Breast epithelium (tissue), 4 donors: Measurements from ENCODE around the gene GRIK1. TPM values are rescaled to one million over a fixed set of nuclear protein-coding genes. Genes with fewer than 3 reads are reported as not detected.

ENCODE experiments used
- DNase-seq, 2 donors: peaks; one replicate each; pipeline ENCODE4 v3.0.0-alpha.2; 2019; ENCODE audit warnings: low spot score in 2 of 2
- H3K27ac ChIP-seq, 2 donors: fragments of 200-600 bp; sonication (generic) in 1 of 2; one replicate each; pipeline ENCODE4 v1.5.1; 2016 to 2019; ENCODE audit warnings: mild to moderate bottlenecking in 1 of 2
- H3K27me3 ChIP-seq, 2 donors: fragments of 200-600 bp; sonication (generic) in 1 of 2; one replicate each; pipeline versions ENCODE4 v1.5.1 to v1.6.0; 2017 to 2019; ENCODE audit warnings: control low read depth in 1 of 2, mild to moderate bottlenecking in 1 of 2
- H3K36me3 ChIP-seq: fragments of 200-600 bp; one replicate; pipeline ENCODE4 v1.5.1; 2019
- H3K4me1 ChIP-seq, 2 donors: fragments of 200-600 bp; sonication (generic); one replicate each; pipeline ENCODE4 v1.5.1; 2016 to 2019; ENCODE audit warnings: control low read depth in 1 of 2
- H3K4me3 ChIP-seq, 3 donors: fragments of 200-600 bp; sonication (generic); 1 replicate in 2 of 3; 2 replicates in 1 of 3; pipeline ENCODE4 v1.5.1; 2016 to 2019; ENCODE audit warnings: mild to moderate bottlenecking in 3 of 3, moderate library complexity in 2 of 3
- H3K9me3 ChIP-seq, 2 donors: fragments of 200-600 bp; sonication (generic) in 1 of 2; one replicate each; pipeline ENCODE4 v1.5.1; 2016 to 2019; ENCODE audit warnings: control low read depth in 1 of 2
- POLR2A ChIP-seq: fragments of 450-650 bp; IDR thresholded peaks from one replicate; pipeline ENCODE4 v1.6.1; 2016; ENCODE audit warnings: antibody characterized with exemption, mild to moderate bottlenecking, moderate library complexity
- POLR2AphosphoS5 ChIP-seq, 3 donors: sonication (generic); formaldehyde crosslinking; IDR thresholded peaks; one replicate each; pipeline ENCODE4 v1.6.1; 2017; ENCODE audit warnings: antibody characterized with exemption in 3 of 3
- intact Hi-C: fragments of 100-400 bp; cut with DNase I; formaldehyde crosslinking; loops from one replicate; pipeline ENCODE4 v1.15.1; 2023; ENCODE audit warnings: low total_unique reads
- total RNA-seq, 3 donors: library from RNA; depleted of rRNA; stranded (reverse); fragments of >200 nt; gene quantifications; one replicate each; pipeline ENCODE4 v1.1.0, GENCODE V29; 2016
- TF ChIP-seq, protein P1 (sequence below), 3 donors: fragments of 450-650 bp; IDR thresholded peaks; one replicate each; pipeline ENCODE4 v1.5.1; 2016 to 2017; ENCODE audit warnings: antibody characterized with exemption in 3 of 3, mild to moderate bottlenecking in 3 of 3, moderate library complexity in 3 of 3

Gene GRIK1
- total RNA-seq, 3 donors from 2014 or later = 0.33 to 1.3 TPM; not detected in 1

DNA sequence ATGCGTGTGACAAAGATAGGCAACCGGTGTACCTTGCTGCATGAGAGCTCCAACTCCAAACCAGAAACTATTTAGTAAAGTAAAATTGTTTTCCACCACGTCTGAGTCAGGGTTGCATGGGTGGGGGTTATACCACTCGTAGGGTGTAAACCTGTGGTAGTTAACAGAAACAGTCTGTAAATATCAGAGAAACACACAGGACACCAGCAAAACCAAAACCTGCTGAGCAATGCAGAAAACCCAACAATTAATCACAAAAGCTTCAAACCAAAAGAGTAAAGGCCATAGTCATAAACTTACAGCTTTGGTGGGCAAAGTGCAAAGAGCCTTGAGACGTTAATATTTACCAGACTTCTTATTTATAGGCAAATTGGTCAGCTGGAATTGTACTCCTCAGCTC lies 358.4 kb downstream of the GRIK1 start:
- Histone ChIP-seq H3K36me3 (no peaks in the 10 kb centered on the region), H3K27me3 (no peaks in the 10 kb centered on the region), H3K4me3 (no peak overlapping the region), H3K9me3 (no peaks in the 10 kb centered on the region), H3K27ac (no peak overlapping the region), H3K4me1 (no peaks in the 10 kb centered on the region)
- intact Hi-C loops = no loop called here
- TF ChIP-seq POLR2AphosphoS5 (IDR thresholded peaks at IDR 0.05) (no peak), POLR2A (no peak)
- TF ChIP-seq, protein P1, sequence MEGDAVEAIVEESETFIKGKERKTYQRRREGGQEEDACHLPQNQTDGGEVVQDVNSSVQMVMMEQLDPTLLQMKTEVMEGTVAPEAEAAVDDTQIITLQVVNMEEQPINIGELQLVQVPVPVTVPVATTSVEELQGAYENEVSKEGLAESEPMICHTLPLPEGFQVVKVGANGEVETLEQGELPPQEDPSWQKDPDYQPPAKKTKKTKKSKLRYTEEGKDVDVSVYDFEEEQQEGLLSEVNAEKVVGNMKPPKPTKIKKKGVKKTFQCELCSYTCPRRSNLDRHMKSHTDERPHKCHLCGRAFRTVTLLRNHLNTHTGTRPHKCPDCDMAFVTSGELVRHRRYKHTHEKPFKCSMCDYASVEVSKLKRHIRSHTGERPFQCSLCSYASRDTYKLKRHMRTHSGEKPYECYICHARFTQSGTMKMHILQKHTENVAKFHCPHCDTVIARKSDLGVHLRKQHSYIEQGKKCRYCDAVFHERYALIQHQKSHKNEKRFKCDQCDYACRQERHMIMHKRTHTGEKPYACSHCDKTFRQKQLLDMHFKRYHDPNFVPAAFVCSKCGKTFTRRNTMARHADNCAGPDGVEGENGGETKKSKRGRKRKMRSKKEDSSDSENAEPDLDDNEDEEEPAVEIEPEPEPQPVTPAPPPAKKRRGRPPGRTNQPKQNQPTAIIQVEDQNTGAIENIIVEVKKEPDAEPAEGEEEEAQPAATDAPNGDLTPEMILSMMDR (IDR thresholded peaks at IDR 0.05) = no peak
- DNase-seq = no peak

DNA sequence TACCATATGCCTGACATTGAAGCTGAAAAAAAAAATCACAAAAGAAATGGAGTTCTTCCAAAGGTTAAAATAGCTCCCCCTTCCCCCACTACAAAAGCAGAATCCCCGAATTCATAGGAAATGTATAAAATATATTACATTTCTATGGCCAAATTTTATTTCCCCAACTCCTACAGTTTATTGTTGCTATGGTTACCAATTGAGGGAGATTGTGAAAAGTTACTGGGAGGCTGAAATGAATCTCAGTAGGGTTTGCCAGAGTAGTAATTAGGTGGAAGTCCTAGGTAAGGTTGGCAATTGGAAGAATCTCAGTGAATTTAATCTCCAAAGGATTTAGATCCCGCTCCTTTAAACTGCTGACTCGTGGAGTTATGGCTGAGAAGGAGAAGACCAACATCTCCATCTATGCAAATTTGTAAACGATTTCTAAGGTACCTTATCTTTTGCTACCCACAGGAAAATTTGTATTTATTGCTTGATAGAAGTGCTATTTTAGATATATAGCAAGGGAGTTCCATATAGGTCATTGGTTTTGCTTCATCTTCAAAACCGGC lies 359.0 kb downstream of the GRIK1 start:
- H3K9me3 ChIP-seq = no peaks in the 10 kb centered on the region
- H3K27ac ChIP-seq = no peak overlapping the region
- no peaks in the 10 kb centered on the region for H3K27me3 ChIP-seq
- H3K4me1 ChIP-seq = no peaks in the 10 kb centered on the region
- intact Hi-C loops = no loop called here
- TF ChIP-seq POLR2AphosphoS5 (IDR thresholded peaks at IDR 0.05) (no peak), POLR2A (no peak)
- TF ChIP-seq, protein P1 (IDR thresholded peaks at IDR 0.05) = no peak
- H3K36me3 ChIP-seq = no peaks in the 10 kb centered on the region
- no peak overlapping the region for H3K4me3 ChIP-seq
- no peak for DNase-seq

DNA sequence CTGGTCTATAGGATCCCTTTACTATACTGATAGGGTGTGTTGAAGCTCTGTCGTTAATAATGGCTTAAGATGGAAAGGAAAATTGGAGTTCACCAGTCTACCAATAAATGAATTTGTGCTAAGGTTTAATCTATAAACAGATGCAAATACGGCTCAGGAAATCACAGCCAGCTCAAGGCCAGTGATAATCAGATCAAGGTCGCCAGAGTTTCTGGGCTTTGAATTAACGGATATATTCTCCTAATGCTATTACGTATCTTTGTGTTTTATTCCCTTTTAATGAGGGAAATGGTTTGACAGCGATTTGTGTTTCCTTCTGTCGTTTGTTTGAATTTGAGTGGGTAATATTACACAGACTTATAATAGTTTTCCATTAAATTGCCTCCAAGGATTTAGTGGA lies 361.5 kb downstream of the GRIK1 start:
- DNase-seq = no peak
- intact Hi-C loops = no loop called here
- TF ChIP-seq POLR2AphosphoS5 (IDR thresholded peaks at IDR 0.05) (no peak), POLR2A (no peak)
- TF ChIP-seq, protein P1 (IDR thresholded peaks at IDR 0.05) = no peak
- no peaks in the 10 kb centered on the region for H3K36me3 ChIP-seq
- no peak overlapping the region for H3K27ac ChIP-seq
- H3K4me3 ChIP-seq = no peak overlapping the region
- no peaks in the 10 kb centered on the region for H3K27me3 ChIP-seq
- no peaks in the 10 kb centered on the region for H3K9me3 ChIP-seq
- H3K4me1 ChIP-seq = no peaks in the 10 kb centered on the region

DNA sequence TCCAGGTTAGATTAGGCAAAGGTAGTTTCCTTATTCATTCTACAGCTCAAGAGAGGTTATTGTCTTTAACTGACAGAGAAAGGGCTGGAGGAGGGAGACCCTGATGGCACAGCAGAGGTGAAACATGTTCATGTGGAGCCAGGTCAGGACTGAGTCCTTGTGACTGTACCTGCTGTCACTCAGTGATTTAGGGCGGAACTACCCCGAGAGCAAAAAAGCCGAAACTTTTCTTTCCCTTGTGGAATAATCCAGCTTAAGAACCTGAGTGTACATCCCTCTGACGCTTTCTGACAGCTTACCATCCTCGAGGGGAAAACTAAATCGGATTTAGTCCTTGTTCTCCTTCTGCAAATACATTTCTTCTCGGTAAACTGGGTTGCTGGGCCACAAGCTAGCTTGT lies 367.8 kb downstream of the GRIK1 start:
- no peak for DNase-seq
- intact Hi-C loops = no loop called here
- H3K36me3 ChIP-seq = no peaks in the 10 kb centered on the region
- H3K4me3 ChIP-seq = no peak overlapping the region
- TF ChIP-seq POLR2AphosphoS5 (IDR thresholded peaks at IDR 0.05) = no peak
- TF ChIP-seq, protein P1 (IDR thresholded peaks at IDR 0.05) = no peak
- TF ChIP-seq POLR2A = no peak
- no peak overlapping the region for H3K27ac ChIP-seq
- H3K9me3 ChIP-seq = no peaks in the 10 kb centered on the region
- no peaks in the 10 kb centered on the region for H3K4me1 ChIP-seq
- H3K27me3 ChIP-seq = no peaks in the 10 kb centered on the region

DNA sequence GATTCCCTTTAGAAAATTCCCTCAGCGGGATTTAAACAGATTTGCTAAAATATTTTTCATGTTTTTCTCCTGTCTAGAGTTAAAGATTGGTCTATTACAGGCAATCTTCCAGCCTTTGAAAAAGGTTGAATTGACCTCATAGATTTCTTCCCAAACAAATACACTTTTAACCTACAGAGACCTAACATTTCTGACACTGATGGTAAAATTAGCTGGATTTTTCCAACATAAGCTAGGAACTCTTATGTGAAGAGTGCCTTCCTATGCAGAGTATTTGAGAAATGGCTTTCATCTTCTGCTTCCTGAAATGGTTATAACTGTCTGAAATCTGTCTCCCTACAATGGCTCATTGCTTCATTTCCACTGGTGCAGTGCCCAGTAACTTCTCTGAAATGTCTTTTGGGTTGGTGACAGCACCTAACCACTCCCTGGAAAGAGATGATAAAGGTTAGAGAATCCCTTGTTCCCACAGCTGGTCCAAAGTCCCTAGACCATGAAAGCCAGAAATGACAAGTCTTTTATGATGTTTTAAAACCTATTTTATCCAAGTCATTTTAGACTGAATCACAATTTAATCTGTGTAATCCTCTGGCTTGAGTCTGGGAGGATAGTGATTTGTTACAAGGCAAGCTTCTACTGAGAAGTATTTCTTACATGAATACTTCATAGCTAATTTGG lies 371.6 kb downstream of the GRIK1 start:
- no peak overlapping the region for H3K27ac ChIP-seq
- no peak overlapping the region for H3K4me3 ChIP-seq
- intact Hi-C loops = no loop called here

More for the DNA sequence above, 371.6 kb downstream of the GRIK1 start:
- Histone ChIP-seq H3K27me3 (no peaks in the 10 kb centered on the region), H3K9me3 (no peaks in the 10 kb centered on the region), H3K4me1 (no peaks in the 10 kb centered on the region), H3K36me3 (no peaks in the 10 kb centered on the region)
- TF ChIP-seq POLR2A (no peak), POLR2AphosphoS5 (IDR thresholded peaks at IDR 0.05) (no peak)
- TF ChIP-seq, protein P1 (IDR thresholded peaks at IDR 0.05) = no peak
- no peak for DNase-seq
